IPS-15b (cell line): Measurements from ENCODE around the gene PTOV1.

Source experiments
- H3K27me3 ChIP-seq: one replicate; pipeline ENCODE4 v1.6.1; 2013; ENCODE audit warnings: low read length; ENCODE audit not compliant: control insufficient read depth, insufficient read depth
- H3K36me3 ChIP-seq: one replicate; pipeline ENCODE4 v1.6.1; 2013; ENCODE audit warnings: low read length; ENCODE audit not compliant: control insufficient read depth, insufficient read depth
- H3K4me1 ChIP-seq: one replicate; pipeline ENCODE4 v1.6.1; 2013; ENCODE audit warnings: mild to moderate bottlenecking, low read length; ENCODE audit not compliant: control insufficient read depth, insufficient read depth
- H3K4me3 ChIP-seq: one replicate; pipeline ENCODE4 v1.5.1; 2013; ENCODE audit warnings: low read depth, low read length
- H3K9ac ChIP-seq: one replicate; pipeline ENCODE4 v1.6.1; 2013; ENCODE audit warnings: low read depth, mild to moderate bottlenecking, low read length
- H3K9me3 ChIP-seq: one replicate; pipeline ENCODE4 v1.6.1; 2013; ENCODE audit warnings: mild to moderate bottlenecking, low read length; ENCODE audit not compliant: control insufficient read depth, insufficient read depth

The PTOV1 gene

GRCh38 chr19:49850487-49851342, at the start of gene PTOV1:
Gene PTOV1 (plus strand): TSS chr19:49851159.
- H3K27me3 ChIP-seq, result no peaks in the 10 kb centered on the region
- H3K36me3 ChIP-seq, result peaks cover 7% of the 10 kb centered on the region
- peak within 1 kb of the TSS; percentile 89 for H3K4me3 ChIP-seq
- no peaks in the 10 kb centered on the region for H3K9me3 ChIP-seq
- peak within 1 kb of the TSS; percentile 90 for H3K9ac ChIP-seq
- peaks cover 6% of the 10 kb centered on the region for H3K4me1 ChIP-seq

- Histone ChIP-seq H3K27me3 (no peaks in the 10 kb centered on the region), H3K9ac (no peak overlapping the region), H3K36me3 (peaks cover 50% of the 10 kb centered on the region), H3K4me1 (no peaks in the 10 kb centered on the region), H3K4me3 (peak overlapping the region; percentile 61), H3K9me3 (no peaks in the 10 kb centered on the region)
Measured at GRCh38 chr19:49801401-49801888, 49.5 kb upstream of the PTOV1 start.

GRCh38 chr19:49801966-49802661, 48.8 kb upstream of the PTOV1 start:
- no peaks in the 10 kb centered on the region for H3K4me1 ChIP-seq
- H3K4me3 ChIP-seq, result peak overlapping the region; percentile 61
- H3K9ac ChIP-seq, result no peak overlapping the region
- H3K9me3 ChIP-seq, result no peaks in the 10 kb centered on the region
- H3K36me3 ChIP-seq, result peaks cover 46% of the 10 kb centered on the region
- H3K27me3 ChIP-seq, result no peaks in the 10 kb centered on the region

- H3K27me3 ChIP-seq, result no peaks in the 10 kb centered on the region
- H3K4me1 ChIP-seq, result no peaks in the 10 kb centered on the region
- H3K36me3 ChIP-seq, result peaks cover 44% of the 10 kb centered on the region
- no peaks in the 10 kb centered on the region for H3K9me3 ChIP-seq
- H3K4me3 ChIP-seq, result peak overlapping the region; percentile 35
- H3K9ac ChIP-seq, result no peak overlapping the region
Measured at GRCh38 chr19:49802836-49803528, 48.0 kb upstream of the PTOV1 start.

GRCh38 chr19:49803529-49803856, 47.5 kb upstream of the PTOV1 start:
- Histone ChIP-seq H3K4me3 (no peak overlapping the region), H3K27me3 (no peaks in the 10 kb centered on the region), H3K4me1 (no peaks in the 10 kb centered on the region), H3K9ac (no peak overlapping the region), H3K36me3 (peaks cover 39% of the 10 kb centered on the region), H3K9me3 (no peaks in the 10 kb centered on the region)

GRCh38 chr19:49805822-49806619, 44.9 kb upstream of the PTOV1 start:
- H3K36me3 ChIP-seq, result peaks cover 18% of the 10 kb centered on the region
- H3K4me3 ChIP-seq, result peak overlapping the region; percentile 41
- peaks cover 5% of the 10 kb centered on the region for H3K4me1 ChIP-seq

GRCh38 chr19:49806620-49806959, 44.4 kb upstream of the PTOV1 start:
- Histone ChIP-seq H3K9me3 (no peaks in the 10 kb centered on the region), H3K4me3 (no peak overlapping the region), H3K9ac (no peak overlapping the region), H3K27me3 (no peaks in the 10 kb centered on the region), H3K36me3 (peaks cover 16% of the 10 kb centered on the region), H3K4me1 (peaks cover 5% of the 10 kb centered on the region)

More at GRCh38 chr19:49805822-49806619, 44.9 kb upstream of the PTOV1 start:
- no peaks in the 10 kb centered on the region for H3K9me3 ChIP-seq
- no peaks in the 10 kb centered on the region for H3K27me3 ChIP-seq
- H3K9ac ChIP-seq, result no peak overlapping the region

GRCh38 chr19:49807058-49807903, 43.7 kb upstream of the PTOV1 start:
- no peaks in the 10 kb centered on the region for H3K27me3 ChIP-seq
- H3K9ac ChIP-seq, result no peak overlapping the region
- H3K36me3 ChIP-seq, result peaks cover 16% of the 10 kb centered on the region
- peaks cover 5% of the 10 kb centered on the region for H3K4me1 ChIP-seq
- no peaks in the 10 kb centered on the region for H3K9me3 ChIP-seq
- no peak overlapping the region for H3K4me3 ChIP-seq

- H3K4me3 ChIP-seq, result peak overlapping the region; percentile 50
- H3K9ac ChIP-seq, result peak overlapping the region; percentile 54
- H3K36me3 ChIP-seq, result peaks cover 16% of the 10 kb centered on the region
- H3K9me3 ChIP-seq, result no peaks in the 10 kb centered on the region
- peaks cover 5% of the 10 kb centered on the region for H3K4me1 ChIP-seq
- no peaks in the 10 kb centered on the region for H3K27me3 ChIP-seq
Measured at GRCh38 chr19:49807904-49808675, 42.9 kb upstream of the PTOV1 start.

GRCh38 chr19:49808711-49809159, 42.2 kb upstream of the PTOV1 start:
- Histone ChIP-seq H3K4me3 (peak overlapping the region; percentile 70), H3K9me3 (no peaks in the 10 kb centered on the region), H3K36me3 (peaks cover 10% of the 10 kb centered on the region), H3K4me1 (peaks cover 5% of the 10 kb centered on the region), H3K27me3 (no peaks in the 10 kb centered on the region), H3K9ac (peak overlapping the region; percentile 54)
